ENCODE measurements around the gene DAZAP1.

- no peak for TF ChIP-seq EZH2 (IDR thresholded peaks at IDR 0.05; ENCODE audit: low read length)
- no peak for TF ChIP-seq CTCF (optimal IDR thresholded peaks at IDR 0.05 in 1 of 3, IDR thresholded peaks at IDR 0.05 in 1 of 3, conservative IDR thresholded peaks at IDR 0.05 in 1 of 3; ENCODE audit: extremely low read depth in 1 of 3, insufficient read depth in 2 of 3, low read length in 3 of 3)
Measured at GRCh38 chr19:1392939-1393530, 14.4 kb upstream of the DAZAP1 start.

Data from keratinocyte (primary cell).